Measurements from ENCODE around the gene CPT1B. TPM values are rescaled to one million over a fixed set of nuclear protein-coding genes. Genes with fewer than 3 reads are reported as not detected.

The CPT1B gene
- total RNA-seq, 1 donor from 2014 or later = 32.7 TPM

DNA sequence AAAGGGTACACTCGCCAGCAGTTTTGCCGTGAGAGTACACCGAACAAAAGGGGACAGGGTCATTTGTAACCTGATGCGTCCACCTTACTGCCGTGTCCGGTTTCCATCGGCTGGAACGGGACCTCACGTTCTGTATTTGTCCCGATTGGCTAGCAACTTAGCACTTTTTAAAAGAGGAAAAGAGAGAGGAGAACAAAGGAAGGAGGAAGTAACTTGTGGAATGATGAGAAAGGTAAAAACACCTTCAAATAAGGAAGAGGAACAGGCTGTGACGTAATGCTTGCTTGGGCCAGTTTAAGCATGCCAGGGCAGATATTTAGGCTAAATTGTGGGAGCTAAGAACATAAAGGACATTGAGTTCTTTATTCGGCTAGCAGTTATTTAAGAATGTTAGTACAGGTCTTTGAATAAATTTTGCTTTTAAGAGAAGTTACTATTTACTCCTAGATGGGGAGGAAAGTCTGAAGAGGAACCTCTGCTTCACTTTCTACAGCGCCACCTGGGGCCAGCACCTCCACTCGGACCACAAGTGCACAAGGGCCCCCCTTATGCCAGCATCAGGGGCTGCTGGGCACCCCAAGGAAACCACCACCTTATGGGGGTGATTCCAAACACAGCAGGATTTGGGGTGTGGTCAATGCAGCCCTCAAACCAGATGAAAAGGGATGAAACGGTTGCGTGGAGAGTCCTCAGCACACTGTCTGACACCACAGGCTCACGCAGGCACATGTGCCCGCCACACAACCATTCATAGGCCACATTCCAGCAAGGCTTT lies 43.9 kb upstream of the CPT1B start:
- peaks cover 2% of the 10 kb centered on the region for H3K36me3 Mint-ChIP-seq (ENCODE audit: low read depth, unreplicated experiment)
- H4K20me1 ChIP-seq (ENCODE audit: insufficient read depth, low read length) = peaks cover 9% of the 10 kb centered on the region
- H3K4me2 ChIP-seq (ENCODE audit: low read length) = no peak overlapping the region
- peaks cover 16% of the 10 kb centered on the region for H3K27me3 ChIP-seq (ENCODE audit: insufficient read depth, low read length)
- H3K4me1 Mint-ChIP-seq (ENCODE audit: low read depth, unreplicated experiment) = peaks cover 5% of the 10 kb centered on the region
- no peak overlapping the region for H3K27ac ChIP-seq (ENCODE audit: low read depth, low read length)
- H3K9ac ChIP-seq (ENCODE audit: low read length) = no peak overlapping the region
- no peak overlapping the region for H3K4me3 Mint-ChIP-seq (ENCODE audit: unreplicated experiment)
- DNase-seq (ENCODE audit: low read depth) (no peak), FAIRE-seq (no peak)
- peaks cover under 1% of the 10 kb centered on the region for H3K4me1 ChIP-seq (ENCODE audit: insufficient read depth, low read length)
- no peaks in the 10 kb centered on the region for H3K36me3 ChIP-seq (ENCODE audit: insufficient read depth, low read length)
- no peaks in the 10 kb centered on the region for H3K79me2 ChIP-seq (ENCODE audit: insufficient read depth, low read length)
- TF ChIP-seq EZH2 (IDR thresholded peaks at IDR 0.05; ENCODE audit: insufficient read depth, low read length) = no peak
- no peak for TF ChIP-seq CTCF (IDR thresholded peaks at IDR 0.05; ENCODE audit: insufficient read depth, low read depth, low read length)
- no peaks in the 10 kb centered on the region for H3K9me3 ChIP-seq (ENCODE audit: insufficient read depth, low read depth, low read length)
- H3K9me3 Mint-ChIP-seq (ENCODE audit: unreplicated experiment) = no peaks in the 10 kb centered on the region
- peaks cover 15% of the 10 kb centered on the region for H3K27me3 Mint-ChIP-seq (ENCODE audit: low read depth, unreplicated experiment)
- H2AFZ ChIP-seq (ENCODE audit: low read depth, low read length) = no peak overlapping the region
- H3K4me3 ChIP-seq (ENCODE audit: insufficient read depth, low read depth, low read length) = no peak overlapping the region
- no peak overlapping the region for H3K27ac Mint-ChIP-seq (ENCODE audit: unreplicated experiment)

DNA sequence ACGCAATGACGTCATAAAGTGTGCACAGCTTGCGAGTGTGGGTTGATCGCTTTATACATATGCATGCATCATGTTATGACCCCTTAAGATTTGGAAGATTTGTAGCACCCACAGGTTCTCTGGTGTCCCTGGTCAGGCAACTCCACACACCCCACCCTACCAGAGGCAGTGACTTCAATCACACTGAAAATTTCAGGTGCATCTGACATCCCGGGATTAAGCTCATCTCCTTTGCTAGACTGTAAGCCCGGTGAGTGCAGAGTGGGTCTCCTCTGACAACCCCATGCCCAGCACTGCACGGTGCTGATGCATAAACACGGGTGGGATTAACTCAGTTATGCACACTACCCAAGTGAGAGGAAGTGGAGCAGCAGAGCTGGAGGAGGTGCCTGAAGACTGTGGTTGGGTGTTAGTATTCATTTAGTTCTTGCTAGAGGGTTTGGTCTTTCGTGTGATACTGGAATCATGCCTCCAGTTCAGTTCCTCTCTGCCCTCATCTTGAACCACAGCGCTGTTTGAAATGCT lies 43.2 kb upstream of the CPT1B start:
- TF ChIP-seq EZH2 (IDR thresholded peaks at IDR 0.05; ENCODE audit: insufficient read depth, low read length) (no peak), CTCF (IDR thresholded peaks at IDR 0.05; ENCODE audit: insufficient read depth, low read depth, low read length) (no peak)
- Histone ChIP-seq H3K4me1 (ENCODE audit: insufficient read depth, low read length) (no peaks in the 10 kb centered on the region), H3K27ac (ENCODE audit: low read depth, low read length) (no peak overlapping the region), H2AFZ (ENCODE audit: low read depth, low read length) (no peak overlapping the region), H3K4me2 (ENCODE audit: low read length) (no peak overlapping the region), H3K27me3 (ENCODE audit: insufficient read depth, low read length) (peaks cover 16% of the 10 kb centered on the region), H3K79me2 (ENCODE audit: insufficient read depth, low read length) (no peaks in the 10 kb centered on the region), H3K9ac (ENCODE audit: low read length) (no peak overlapping the region), H3K4me3 (ENCODE audit: insufficient read depth, low read depth, low read length) (no peak overlapping the region), H3K9me3 (ENCODE audit: insufficient read depth, low read depth, low read length) (no peaks in the 10 kb centered on the region), H4K20me1 (ENCODE audit: insufficient read depth, low read length) (peaks cover 9% of the 10 kb centered on the region), H3K36me3 (ENCODE audit: insufficient read depth, low read length) (no peaks in the 10 kb centered on the region)
- H3K4me3 Mint-ChIP-seq (ENCODE audit: unreplicated experiment) = no peak overlapping the region
- H3K9me3 Mint-ChIP-seq (ENCODE audit: unreplicated experiment) = no peaks in the 10 kb centered on the region
- H3K27ac Mint-ChIP-seq (ENCODE audit: unreplicated experiment) = peak overlapping the region; percentile 28
- peaks cover 4% of the 10 kb centered on the region for H3K4me1 Mint-ChIP-seq (ENCODE audit: low read depth, unreplicated experiment)
- DNase-seq (ENCODE audit: low read depth) (no peak), FAIRE-seq (no peak)
- peaks cover 15% of the 10 kb centered on the region for H3K27me3 Mint-ChIP-seq (ENCODE audit: low read depth, unreplicated experiment)
- peaks cover 2% of the 10 kb centered on the region for H3K36me3 Mint-ChIP-seq (ENCODE audit: low read depth, unreplicated experiment)
